NCI-H510A (cell line): ENCODE data around the gene KRT28.
"Not testable (repeated sequence)": the region's sequence is repeated elsewhere in the genome, so short reads cannot be mapped to it uniquely, and the experiment has no call there.

Experiments
- DNase-seq: peaks from one replicate; lab custom pipeline; 2025; lab: John Stamatoyannopoulos, UW

The KRT28 gene

GRCh38 chr17:40779181-40779909, 20.4 kb downstream of the KRT28 start:
- DNase-seq = peak; percentile 41

GRCh38 chr17:40778461-40778860, 21.3 kb downstream of the KRT28 start:
- no peak for DNase-seq

- no peak for DNase-seq
These were observed 21.8 kb downstream of the KRT28 start for GRCh38 chr17:40777971-40778370.

- DNase-seq = no peak
These were observed 22.3 kb downstream of the KRT28 start for GRCh38 chr17:40777459-40777858.

GRCh38 chr17:40775945-40776344, 23.8 kb downstream of the KRT28 start:
- DNase-seq = no peak

GRCh38 chr17:40772101-40772500, 27.7 kb downstream of the KRT28 start, which contains the start of gene KRT26:
Gene KRT26, minus strand, starts transcription at chr17:40772201. Its CDS starts 88 bp downstream, at chr17:40772113.
- no peak for DNase-seq

GRCh38 chr17:40765657-40766056, 34.1 kb downstream of the KRT28 start:
- no peak for DNase-seq

- DNase-seq = no peak
These were observed 36.0 kb downstream of the KRT28 start for GRCh38 chr17:40763752-40764151.

GRCh38 chr17:40760105-40761016, 39.4 kb downstream of the KRT28 start:
- no peak for DNase-seq

- DNase-seq = no peak
These were observed 44.5 kb downstream of the KRT28 start, which contains the start of gene KRT25 for GRCh38 chr17:40755231-40755630. Gene KRT25, minus strand, starts transcription at chr17:40755331. Its CDS starts 60 bp downstream, at chr17:40755271.

- DNase-seq = no peak
These were observed 46.0 kb downstream of the KRT28 start for GRCh38 chr17:40753804-40754203.

GRCh38 chr17:40751065-40751464, 48.7 kb downstream of the KRT28 start:
- no peak for DNase-seq

GRCh38 chr17:40750391-40750790, 49.4 kb downstream of the KRT28 start:
- DNase-seq = no peak

GRCh38 chr17:40748666-40749065, 51.1 kb downstream of the KRT28 start:
- DNase-seq = not testable (repeated sequence)
